Stimulated activated CD8-positive, alpha-beta memory T cell treated with anti-CD3 and anti-CD28 coated beads, Interleukin-7, amount 100 ng/mL, for 4 hours (primary cell): ENCODE measurements around the gene TMEM17.

Source experiments
- DNase-seq, 2 donors: peaks; one replicate each; pipeline ENCODE4 v3.0.0-alpha.2; 2020; ENCODE audit warnings: low read depth in 2 of 2

The TMEM17 gene

DNA sequence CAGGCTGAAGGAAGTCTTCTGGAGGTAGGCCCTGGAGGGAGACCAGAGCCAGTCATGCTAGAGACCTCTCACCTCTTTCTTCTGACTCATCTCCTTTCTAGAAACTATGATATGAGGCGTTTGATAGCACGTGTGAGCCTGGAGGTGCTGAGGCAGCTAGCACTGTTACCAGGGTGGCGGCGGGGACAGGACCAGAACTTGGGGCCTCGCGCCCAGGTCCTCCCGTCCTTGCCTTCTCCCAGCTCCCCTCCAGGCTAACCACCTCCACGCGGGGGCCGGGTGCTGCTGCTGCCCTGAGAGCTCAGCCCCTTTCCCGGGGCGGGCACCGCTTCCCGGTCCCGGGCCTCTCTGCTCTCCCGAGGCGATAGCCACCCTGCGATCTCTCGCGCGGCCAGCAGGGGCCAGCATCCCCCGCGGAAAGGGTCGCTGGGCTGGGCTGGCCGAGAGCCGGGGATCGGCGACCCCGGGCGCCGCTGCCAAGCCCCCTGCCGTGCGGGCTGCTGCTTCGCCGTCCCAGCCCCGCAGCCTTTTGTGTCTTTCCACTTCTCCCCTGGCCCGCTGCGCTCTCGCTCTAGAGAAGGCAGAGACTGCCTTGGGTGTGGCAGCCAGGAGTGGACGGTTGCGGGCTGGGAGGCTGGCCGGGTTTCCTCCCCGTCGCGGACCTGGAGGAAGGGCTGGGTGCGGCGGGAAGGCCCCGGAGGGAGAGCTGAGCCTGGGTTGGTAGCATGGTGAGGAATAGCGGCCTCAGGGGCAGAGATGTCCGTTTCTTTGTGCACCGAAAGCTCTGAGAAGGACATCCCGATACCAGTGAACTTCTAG is 49.1 kb downstream of the TMEM17 start:
- DNase-seq = peak; percentile 29 to 44

DNA sequence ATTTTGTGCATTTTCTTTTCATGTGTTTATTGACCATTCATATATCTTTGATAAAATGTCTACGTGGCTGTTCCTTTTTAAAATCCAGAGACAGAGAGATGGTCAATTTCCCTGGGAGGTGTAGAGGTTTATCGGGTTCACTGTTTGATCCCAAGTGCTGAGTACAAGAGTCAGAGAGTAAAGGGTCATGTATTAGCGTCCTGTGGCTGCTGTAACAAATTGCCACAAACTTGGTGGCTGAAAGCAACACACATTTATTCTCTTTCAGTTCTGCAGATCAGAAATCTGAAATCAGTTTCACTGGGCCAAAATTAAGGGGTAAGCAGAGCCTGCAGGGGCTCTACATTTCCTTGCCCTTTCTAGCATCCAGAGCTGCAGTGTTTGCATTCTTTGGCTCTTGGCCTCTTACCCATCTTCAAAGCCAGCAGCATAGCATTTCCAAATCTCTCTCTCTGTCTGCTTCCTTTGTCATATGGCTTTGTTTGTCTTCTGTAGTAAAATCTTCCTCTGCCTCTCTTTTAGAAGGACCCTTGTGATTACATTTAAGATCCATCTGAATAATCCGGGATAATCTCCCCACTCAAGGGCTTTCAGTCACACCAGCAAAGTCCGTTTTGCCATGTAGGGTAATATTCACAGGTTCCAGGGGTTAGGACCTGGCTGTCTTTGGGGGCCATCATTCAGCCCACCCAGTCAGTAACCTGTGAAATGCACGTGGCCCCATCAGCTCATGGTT is 49.9 kb downstream of the TMEM17 start:
- DNase-seq = no peak

DNA sequence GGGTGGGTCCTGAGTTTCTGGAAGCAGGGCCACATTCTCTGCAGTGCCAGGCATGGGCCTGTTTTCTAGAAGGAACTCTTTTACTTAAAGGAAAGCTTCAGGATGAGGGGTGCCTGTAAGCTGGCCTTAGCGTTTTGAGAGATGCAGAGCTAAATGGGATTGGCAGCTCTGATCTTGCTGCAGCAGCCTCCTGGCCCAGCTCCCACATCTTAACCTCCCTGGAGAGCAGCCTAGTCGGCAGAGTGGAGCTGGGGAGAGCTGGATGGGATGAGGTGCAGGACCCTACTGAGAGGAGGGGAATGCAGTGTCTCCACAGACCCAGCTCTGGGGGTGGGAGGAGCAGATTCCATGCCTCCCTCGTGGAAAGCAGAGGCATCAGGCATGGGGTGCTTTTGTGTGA is 52.0 kb downstream of the TMEM17 start:
- DNase-seq = no peak

DNA sequence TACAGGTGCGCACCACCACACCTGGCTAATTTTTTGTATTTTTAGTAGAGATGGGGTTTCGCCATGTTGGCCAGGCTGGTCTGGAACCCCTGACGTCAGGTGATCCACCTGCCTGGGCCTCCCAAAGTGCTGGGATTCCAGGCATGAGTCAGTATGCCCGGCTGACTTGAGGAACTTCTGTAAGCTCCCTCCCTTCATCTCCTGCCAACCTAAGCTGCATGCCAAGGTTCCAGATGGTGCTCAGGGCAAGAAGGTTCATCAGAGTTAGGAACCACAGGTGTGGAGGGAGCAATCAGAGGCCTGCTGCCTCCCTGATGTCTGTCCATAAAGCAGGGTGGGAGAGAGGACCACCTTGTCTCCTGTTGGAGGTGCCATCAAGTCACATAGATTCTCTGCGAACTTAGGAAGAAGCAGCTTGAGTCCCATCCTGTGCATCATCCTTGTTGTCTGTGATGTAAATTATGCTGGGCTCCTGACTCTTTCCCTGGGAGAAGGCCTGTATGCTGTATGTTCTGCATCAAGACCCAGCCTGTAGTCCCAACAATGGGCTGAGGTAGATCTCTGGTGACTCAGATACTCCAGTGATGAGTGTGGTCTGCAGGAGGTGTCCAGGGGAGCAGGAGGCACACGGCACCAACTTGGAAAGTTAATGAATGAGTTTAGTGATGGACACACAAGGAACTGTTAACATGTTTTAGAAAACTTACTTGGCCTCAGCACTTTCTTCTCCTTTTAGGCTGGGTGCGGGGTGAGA is 53.1 kb downstream of the TMEM17 start:
- DNase-seq = no peak

DNA sequence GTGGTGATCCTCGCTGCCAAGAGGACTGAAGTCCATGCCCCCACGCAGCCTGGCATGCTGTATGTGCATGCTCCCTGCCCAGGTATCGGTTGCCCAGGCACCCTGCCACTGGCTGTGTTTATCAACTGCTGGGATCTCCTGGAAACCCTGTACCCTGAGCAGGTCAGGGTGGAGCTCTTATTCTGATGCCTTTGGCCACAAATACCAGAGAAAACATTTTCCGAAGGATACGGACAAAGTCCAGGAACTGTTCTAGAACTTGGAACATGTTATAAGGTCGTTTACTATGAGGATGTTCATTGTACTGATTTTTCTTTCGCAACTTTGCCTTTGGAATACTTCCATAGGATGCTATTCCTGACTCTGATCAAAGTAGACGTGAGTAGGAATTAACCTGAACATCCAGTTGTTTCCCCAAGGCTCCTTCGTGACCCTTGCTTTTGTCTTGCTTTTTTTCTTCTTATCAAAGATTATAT is 55.2 kb downstream of the TMEM17 start:
- no peak for DNase-seq
